ENCODE measurements around the gene MTTP. TPM values are rescaled to one million over a fixed set of nuclear protein-coding genes. Genes with fewer than 3 reads are reported as not detected.
"Not testable (repeated sequence)": the region's sequence is repeated elsewhere in the genome, so short reads cannot be mapped to it uniquely, and the experiment has no call there.

The MTTP gene
- total and polyA plus RNA-seq, 2 donors (not counting 1 experiment from before 2014, with no cell fraction given) = 0.03 TPM; not detected in 1

DNA sequence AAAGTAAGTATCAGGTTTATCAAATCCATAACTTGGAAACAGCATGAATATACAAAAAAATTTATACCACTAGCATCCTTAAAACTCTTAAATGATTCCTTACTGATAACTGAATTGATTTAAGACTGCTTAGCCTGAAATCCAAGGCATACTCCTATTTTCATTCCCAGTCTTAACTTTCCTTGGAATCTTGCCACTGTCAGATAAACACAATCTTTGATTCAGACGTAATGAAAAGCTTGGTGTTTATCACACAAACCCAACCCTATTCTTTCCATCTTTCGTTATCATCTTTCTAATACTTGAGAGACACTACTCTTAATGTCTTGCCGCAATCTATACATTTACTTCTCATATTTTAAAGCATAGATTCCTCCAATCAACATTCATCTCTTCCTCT is 44.7 kb upstream of the MTTP start:
- H3K27me3 ChIP-seq (replicated peaks in 1 of 4; ENCODE audit: control extremely low read depth in 1 of 4, control insufficient read depth in 3 of 4, insufficient read depth in 4 of 4, low read length in 3 of 4) = peaks cover 0 to 22% (median 0%) of the 10 kb centered on the region in 4 experiments
- no peaks in the 10 kb centered on the region for H3K36me3 ChIP-seq (replicated peaks in 1 of 2; ENCODE audit: control extremely low read depth in 1 of 2, control insufficient read depth in 1 of 2, extremely low read depth in 1 of 2, insufficient read depth in 2 of 2, low read length in 1 of 2)
- Mint-ChIP-seq H3K27ac (no peak overlapping the region), H3K4me1 (no peaks in the 10 kb centered on the region), H3K27me3 (peaks cover 34% of the 10 kb centered on the region), H3K9me3 (ENCODE audit: insufficient read depth) (no peaks in the 10 kb centered on the region), H3K4me3 (no peak overlapping the region)
- H2AFZ ChIP-seq (ENCODE audit: insufficient read depth, low read depth, low read length, poor library complexity, severe bottlenecking) = no peak overlapping the region
- ChIA-PET POLR2A (no interaction called here), CTCF (no interaction called here)
- no peak overlapping the region for H3K9ac ChIP-seq (ENCODE audit: low read length)
- H3K4me3 ChIP-seq (ENCODE audit: control extremely low read depth in 1 of 5, extremely low read depth in 1 of 5, insufficient read depth in 1 of 5, low read depth in 2 of 5, low read length in 4 of 5) = no peak overlapping the region
- intact Hi-C loops (cut with micrococcal nuclease) = no loop called here
- H3K27ac ChIP-seq (ENCODE audit: low read length in 2 of 2) = no peak overlapping the region
- H3K4me1 ChIP-seq (ENCODE audit: control insufficient read depth in 2 of 2, insufficient read depth in 2 of 2, low read length in 2 of 2) = no peaks in the 10 kb centered on the region
- 100% methylated on average over 1 of the region's 3 CpGs for WGBS (ENCODE audit: insufficient coverage)
- no peaks in the 10 kb centered on the region for H4K20me1 ChIP-seq (ENCODE audit: control insufficient read depth, insufficient read depth, low read length, poor library complexity, severe bottlenecking)
- H3K4me2 ChIP-seq (replicated peaks; ENCODE audit: low read depth, low read length, poor library complexity, severe bottlenecking) = no peak overlapping the region
- H3K79me2 ChIP-seq (ENCODE audit: control insufficient read depth, insufficient read depth, low read length) = no peaks in the 10 kb centered on the region
- no peak for ATAC-seq (ENCODE audit: low read depth)
- no peaks in the 10 kb centered on the region for H3K9me3 ChIP-seq (ENCODE audit: control extremely low read depth in 1 of 3, control insufficient read depth in 2 of 3, insufficient read depth in 1 of 3, low read length in 2 of 3)
- DNase-seq = no peak
- TF ChIP-seq, protein P1, sequence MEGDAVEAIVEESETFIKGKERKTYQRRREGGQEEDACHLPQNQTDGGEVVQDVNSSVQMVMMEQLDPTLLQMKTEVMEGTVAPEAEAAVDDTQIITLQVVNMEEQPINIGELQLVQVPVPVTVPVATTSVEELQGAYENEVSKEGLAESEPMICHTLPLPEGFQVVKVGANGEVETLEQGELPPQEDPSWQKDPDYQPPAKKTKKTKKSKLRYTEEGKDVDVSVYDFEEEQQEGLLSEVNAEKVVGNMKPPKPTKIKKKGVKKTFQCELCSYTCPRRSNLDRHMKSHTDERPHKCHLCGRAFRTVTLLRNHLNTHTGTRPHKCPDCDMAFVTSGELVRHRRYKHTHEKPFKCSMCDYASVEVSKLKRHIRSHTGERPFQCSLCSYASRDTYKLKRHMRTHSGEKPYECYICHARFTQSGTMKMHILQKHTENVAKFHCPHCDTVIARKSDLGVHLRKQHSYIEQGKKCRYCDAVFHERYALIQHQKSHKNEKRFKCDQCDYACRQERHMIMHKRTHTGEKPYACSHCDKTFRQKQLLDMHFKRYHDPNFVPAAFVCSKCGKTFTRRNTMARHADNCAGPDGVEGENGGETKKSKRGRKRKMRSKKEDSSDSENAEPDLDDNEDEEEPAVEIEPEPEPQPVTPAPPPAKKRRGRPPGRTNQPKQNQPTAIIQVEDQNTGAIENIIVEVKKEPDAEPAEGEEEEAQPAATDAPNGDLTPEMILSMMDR (IDR thresholded peaks at IDR 0.05) = no peak
- TF ChIP-seq EZH2 (IDR thresholded peaks at IDR 0.05; ENCODE audit: borderline replicate concordance, insufficient read depth, low read depth, low read length, poor library complexity, severe bottlenecking) = no peak

DNA sequence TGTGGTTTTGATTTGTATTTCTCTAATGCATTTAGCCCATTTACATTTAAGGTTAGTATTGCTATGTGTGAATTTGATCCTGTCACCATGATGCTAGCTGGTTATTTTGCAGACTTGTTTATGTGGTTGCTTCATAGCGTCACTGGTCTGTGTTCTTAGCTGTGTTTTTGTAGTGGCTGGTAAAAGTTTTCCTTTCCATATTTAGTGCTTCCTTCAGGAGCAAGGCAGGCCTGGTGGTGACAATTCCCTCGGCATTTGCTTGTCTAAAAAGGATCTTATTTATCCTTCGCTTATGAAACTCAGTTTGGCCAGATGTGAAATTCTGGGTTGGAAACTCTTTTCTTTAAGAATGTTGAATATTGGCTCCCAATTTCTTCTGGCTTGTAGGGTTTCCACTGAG is 39.9 kb upstream of the MTTP start:
- POLR2A ChIA-PET; DNase-seq; ATAC-seq (ENCODE audit: low read depth); H3K79me2 ChIP-seq (ENCODE audit: control insufficient read depth, insufficient read depth, low read length); H3K9me3 ChIP-seq (ENCODE audit: control extremely low read depth in 1 of 3, control insufficient read depth in 2 of 3, insufficient read depth in 1 of 3, low read length in 2 of 3); intact Hi-C loops (cut with micrococcal nuclease); H3K4me3 ChIP-seq (ENCODE audit: control extremely low read depth in 1 of 5, extremely low read depth in 1 of 5, insufficient read depth in 1 of 5, low read depth in 2 of 5, low read length in 4 of 5); H3K27ac ChIP-seq (ENCODE audit: low read length in 2 of 2); H3K4me3 Mint-ChIP-seq; CTCF ChIA-PET; H3K4me2 ChIP-seq (replicated peaks; ENCODE audit: low read depth, low read length, poor library complexity, severe bottlenecking); H3K4me1 Mint-ChIP-seq; H3K27ac Mint-ChIP-seq; H3K36me3 ChIP-seq (replicated peaks in 1 of 2; ENCODE audit: control extremely low read depth in 1 of 2, control insufficient read depth in 1 of 2, extremely low read depth in 1 of 2, insufficient read depth in 2 of 2, low read length in 1 of 2); H3K4me1 ChIP-seq (ENCODE audit: control insufficient read depth in 2 of 2, insufficient read depth in 2 of 2, low read length in 2 of 2); H4K20me1 ChIP-seq (ENCODE audit: control insufficient read depth, insufficient read depth, low read length, poor library complexity, severe bottlenecking); H3K9ac ChIP-seq (ENCODE audit: low read length); H3K9me3 Mint-ChIP-seq (ENCODE audit: insufficient read depth); H2AFZ ChIP-seq (ENCODE audit: insufficient read depth, low read depth, low read length, poor library complexity, severe bottlenecking): not testable (repeated sequence)
- H3K27me3 ChIP-seq (replicated peaks in 1 of 4; ENCODE audit: control extremely low read depth in 1 of 4, control insufficient read depth in 3 of 4, insufficient read depth in 4 of 4, low read length in 3 of 4) = peaks cover 0 to 12% (median 0%) of the 10 kb centered on the region in 4 experiments
- WGBS (ENCODE audit: insufficient coverage) = 100% methylated on average over 3 of the region's 3 CpGs
- H3K27me3 Mint-ChIP-seq = peaks cover 44% of the 10 kb centered on the region
